ENCODE data around the gene SMC6.

The SMC6 gene

DNA sequence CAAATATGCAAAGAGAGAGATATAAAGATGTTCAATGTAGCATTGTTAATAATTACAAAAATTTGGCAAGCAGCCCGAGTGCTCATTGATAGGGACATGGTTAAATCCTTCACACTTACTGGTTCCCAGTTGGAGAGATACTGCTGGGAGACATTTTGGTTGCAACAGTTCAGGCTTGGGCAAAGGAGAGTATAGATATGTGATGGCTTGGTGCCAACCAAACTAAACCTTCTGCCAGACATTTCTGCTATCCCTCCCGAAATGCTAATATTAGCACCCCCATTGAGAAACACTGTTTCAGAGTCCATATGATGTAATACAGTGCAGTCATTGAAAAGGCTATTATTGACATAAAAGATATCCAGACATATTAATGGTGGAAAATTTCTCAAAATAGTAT is 11.8 kb upstream of the SMC6 start:
- DNase-seq (ENCODE audit: low spot score) = no peak

DNA sequence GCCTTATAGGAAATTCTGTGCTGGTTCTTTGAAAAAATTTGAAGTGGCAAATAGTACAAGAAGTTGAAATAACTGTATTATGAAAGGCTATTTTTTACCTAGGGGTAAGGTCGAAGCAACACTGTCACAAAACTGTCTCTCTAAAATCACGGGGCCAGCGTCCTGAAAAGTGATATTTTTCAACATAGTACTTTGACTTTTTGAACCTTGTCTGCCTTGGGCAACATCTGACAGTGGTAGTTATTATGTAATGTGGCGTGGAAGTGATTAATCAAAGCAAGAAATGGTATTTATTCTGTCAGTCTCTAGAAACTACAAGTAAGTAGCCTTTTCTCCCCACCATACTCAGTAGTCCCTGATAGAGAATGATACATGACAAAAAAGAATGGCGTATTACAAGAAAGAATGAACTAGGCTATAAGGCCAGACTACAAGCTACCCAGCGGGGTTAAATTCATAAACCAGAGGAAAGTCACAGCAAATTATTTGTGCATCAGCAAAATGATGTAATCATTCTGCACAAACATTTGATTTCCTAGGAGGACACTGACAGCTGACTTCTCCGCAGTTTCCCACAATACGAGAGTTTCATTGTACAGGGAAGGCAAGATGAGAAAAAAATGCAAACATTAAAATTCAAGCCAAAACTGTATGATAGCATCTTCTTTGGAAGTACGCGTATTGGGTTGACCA is 10.2 kb upstream of the SMC6 start:
- no peak for DNase-seq (ENCODE audit: low spot score)

DNA sequence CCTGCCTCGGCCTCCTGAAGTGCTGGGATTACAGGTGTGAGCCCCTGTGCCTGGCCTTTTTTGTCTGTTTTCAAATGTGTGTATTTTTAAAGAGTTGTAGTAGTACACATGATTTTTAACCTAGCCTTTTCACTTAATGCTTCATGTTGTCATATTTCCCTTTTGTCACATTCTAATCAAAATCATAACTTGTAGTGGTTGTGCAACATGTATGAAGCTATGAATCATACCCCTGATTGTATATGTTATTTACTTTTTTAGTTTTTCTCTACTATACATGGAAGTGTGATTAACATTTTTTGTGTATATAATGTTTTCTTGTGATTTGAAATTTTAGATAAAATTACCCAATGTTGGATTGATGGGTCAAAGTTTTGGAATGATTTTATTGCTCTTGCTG is 8.8 kb upstream of the SMC6 start:
- no peak for DNase-seq (ENCODE audit: low spot score)

DNA sequence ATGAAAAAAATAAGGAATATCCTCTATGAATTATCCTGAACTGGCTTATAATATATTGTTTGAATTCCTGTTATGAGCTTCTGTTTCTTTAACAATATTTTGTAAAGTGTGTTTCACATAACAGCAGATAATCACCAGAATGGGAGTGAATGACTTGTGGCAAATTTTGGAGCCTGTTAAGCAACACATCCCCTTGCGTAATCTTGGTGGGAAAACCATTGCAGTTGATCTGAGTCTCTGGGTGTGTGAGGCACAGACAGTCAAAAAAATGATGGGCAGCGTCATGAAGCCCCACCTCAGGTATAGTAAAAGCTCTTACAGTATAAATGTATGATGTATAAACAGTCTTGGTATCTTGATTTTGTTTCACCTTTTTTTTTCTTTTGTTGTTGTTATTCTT is 6.2 kb upstream of the SMC6 start:
- no peak for DNase-seq (ENCODE audit: low spot score)

DNA sequence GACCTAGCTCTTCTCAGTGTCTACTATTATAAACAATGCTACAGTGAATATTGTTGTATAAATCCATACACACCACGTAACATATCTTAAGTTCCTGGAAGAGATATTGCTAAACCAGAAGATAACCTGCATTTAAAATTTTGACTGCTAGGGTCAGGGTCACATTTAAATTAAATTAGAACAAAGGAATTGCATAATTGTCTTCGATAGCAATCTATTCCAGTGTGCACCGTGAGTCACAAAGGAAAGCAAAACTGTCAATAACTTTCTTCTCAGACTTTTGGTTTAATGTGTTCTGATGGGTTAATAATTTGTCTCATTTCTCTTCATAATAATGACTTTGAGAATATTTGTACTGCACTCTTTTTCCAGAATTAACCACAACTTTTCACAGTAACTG is 4.5 kb upstream of the SMC6 start:
- no peak for DNase-seq (ENCODE audit: low spot score)

DNA sequence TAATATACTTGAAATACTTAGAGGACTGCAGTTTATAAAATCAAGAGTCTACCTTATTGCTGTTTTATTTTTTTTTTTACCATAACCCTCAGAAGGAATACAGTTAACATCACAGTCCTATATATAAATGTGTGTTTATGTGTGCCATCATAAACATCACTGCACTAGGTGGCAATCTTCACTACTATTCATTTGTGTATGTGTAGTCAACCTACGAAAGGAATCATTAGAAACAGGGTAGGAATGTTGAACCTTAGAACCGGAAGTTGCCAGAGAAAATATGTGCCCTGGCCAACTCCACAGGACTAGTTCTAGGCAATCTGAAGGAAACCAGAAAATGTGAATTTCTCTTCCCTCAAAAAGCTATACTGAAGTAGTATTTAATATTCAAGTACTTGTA is 3.7 kb upstream of the SMC6 start:
- DNase-seq (ENCODE audit: low spot score) = no peak

DNA sequence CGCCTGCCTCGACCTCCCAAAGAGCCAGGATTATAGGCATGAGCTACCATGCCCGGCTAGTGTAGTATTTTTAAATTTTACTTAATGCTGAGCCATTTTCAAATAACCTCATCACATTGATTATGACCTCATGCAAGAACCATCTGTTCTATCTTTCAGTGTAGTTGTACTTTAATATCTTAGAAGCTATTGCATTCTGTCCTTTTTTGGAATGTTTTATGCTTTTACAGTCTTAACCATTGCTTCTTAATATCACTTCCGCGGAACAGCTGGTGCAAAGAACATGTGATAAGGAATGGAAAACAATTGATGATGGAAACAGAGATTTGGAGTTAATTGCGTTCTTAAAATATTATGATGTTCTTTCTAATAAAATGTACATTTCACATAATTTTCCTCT is 3.1 kb upstream of the SMC6 start:
- no peak for DNase-seq (ENCODE audit: low spot score)

DNA sequence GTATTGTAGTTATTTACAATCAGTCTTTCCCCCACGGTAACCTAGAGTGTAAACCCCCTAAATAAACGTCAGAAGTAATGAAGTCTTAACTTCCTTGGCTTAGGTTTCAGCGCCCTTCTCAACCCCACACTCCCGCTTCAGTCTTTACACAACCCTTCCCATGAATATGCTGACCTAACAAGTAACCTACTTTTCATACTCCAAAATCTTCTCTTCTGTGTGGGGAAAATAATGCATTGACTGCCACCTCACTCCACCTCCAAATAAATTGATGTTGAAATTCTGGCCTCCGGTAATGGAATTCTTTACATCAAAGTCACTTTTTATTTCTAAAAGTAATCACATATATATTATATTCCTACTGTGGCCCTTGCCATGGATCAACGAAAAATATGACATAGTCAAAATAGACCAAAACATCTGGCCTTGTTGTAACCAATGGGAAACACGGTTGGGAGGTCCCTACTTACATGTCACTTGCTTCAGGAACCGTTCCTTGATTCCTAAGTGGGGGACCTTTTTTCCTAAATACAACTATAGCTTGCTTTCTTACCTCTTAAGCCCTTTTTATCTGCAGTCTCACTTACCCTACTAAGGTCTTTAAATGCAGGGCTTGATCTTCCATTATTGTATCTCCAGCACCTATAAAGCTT is 1.3 kb upstream of the SMC6 start:
- no peak for DNase-seq (ENCODE audit: low spot score)

DNA sequence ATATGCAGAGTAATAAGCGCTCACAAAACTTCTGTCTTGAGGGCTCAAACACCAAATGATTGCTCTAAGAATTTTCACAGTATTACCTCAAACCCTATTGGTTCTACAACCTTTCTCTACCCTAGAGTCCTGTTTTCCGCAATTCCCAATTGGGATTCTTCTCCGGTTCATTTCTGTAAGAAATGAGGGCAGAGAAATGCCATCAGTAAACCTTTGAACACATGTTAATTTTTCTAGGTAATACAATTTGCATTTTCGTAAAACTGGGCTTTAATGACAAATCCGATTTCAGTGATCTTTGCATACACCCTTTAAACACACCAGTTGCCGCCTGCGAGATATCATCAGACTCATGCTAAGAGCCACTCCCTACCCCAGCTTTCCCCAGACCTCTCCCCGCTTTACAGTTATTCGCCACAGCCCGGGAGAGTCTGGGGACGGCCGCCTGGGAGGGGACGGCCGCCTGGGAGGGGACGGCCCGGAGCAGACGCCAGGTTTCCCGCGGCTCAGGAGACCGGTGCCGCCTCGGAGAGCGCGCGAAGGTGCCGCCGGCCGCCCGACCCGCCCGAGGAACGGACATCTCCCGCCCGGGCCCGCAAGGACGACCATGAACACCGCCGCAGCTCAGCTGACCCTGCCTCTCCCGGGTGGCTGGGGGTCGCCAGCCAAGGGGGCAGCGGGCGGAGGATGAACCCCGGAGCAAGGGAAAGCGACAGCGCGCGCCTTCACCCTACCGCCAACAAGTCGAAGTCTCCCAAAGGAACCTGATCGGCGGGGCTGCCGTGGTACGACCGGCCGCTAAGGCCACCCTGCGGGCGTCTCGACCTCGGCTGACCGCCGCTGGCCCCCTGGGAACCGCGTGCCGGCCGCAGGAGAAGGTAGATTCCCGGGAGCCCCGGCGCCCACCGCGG is 463 bp downstream of the SMC6 start:
- DNase-seq (ENCODE audit: low spot score) = peak; percentile 28

DNA sequence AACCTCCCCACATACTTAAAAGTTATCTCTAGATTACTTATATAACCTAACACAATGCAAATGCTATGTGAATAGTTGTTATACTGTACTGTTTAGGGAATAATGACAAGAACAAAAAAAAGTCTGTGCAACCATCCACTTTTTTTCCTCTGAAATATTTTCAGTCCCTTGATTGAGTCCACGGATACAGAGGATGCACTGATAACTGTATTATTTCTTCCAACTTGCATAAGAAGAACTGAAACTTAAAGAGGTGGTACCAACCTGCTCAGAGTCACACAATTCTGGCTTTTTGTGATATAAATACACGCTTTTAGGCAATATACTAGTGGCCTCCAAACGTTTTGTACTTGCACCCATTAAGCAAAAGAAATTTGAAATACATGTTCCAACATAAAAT is 1.4 kb downstream of the SMC6 start:
- no peak for DNase-seq (ENCODE audit: low spot score)

DNA sequence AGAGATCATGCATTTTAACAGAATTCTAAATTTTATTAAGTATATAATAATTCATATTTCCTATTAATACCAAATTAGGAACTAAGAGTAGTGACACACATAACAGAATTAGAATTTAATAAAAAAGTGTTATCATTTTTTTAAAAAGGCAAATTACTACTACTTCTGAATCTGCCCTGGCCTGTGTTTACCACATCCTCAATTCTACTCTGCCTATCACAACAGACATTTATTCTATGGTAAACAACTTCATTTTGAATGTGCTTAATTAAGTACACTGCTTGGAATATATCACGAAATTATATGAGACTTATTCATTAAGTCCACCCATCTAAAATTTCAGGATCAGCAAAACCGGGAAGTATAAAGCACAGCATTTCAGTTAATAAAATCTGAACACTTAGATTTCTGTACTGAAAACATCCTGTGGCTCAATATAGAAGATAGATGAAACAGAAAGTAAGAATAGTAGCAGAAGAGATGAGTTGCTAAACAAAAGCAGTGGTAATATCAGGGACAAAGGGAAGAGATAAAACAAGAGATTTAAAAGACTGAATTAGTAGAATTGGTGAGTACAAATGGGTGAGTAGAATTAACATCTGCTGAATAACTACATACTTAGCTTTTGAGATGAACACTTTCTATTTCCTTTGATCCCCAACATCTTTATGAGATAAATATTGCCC is 3.7 kb downstream of the SMC6 start:
- DNase-seq (ENCODE audit: low spot score) = no peak

DNA sequence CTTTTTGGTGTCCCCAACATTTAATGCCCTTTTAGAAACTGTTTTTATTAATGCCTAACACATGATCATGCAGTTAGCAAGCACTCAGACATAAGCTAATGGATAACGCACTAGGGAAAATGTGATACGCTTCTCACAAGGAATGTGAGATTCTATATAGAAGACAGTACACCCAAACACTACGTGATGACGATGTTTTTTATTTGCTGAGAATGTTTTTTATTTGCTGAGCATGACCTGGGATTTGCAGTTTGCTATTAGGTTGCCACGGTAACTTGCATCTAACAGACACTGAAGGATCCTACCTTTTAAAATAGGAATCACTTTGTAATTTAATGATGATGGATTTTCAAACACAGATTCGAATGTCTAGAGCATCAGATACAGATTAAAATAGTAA is 4.9 kb downstream of the SMC6 start:
- DNase-seq (ENCODE audit: low spot score) = no peak

DNA sequence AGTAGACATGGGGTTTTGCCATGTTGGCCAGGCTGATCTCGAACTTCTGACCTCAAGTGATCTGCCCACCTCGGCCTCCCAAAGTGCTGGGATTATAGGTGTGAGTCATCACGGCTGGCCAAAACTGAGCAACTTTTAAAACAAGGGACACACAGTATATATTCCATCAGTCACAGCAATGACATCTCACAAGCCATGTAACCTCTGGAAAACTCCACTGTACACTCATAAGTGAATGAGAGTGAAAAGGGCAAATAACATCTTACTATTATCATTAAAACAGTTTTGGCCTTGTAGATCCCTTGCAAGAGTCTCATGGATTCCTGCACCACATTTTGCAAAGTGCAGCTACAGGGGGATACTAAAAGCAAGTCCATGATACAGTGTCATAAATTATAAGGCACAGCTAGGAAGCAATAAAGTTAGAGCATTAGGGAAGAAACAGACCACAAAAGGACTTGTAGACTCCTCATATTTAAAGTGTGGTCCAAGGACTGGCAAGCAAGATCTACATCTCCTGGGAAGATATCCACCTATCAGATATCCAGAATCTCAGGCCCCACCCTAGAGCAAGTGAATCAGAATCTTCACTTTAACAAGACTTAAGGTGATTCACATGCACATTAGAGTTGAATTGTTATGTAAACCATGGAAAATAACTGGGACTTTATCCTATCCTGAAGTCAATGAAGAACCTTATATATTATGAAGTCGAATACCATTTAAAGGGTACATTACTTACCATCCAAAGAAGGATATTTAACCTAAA is 5.7 kb downstream of the SMC6 start:
- no peak for DNase-seq (ENCODE audit: low spot score)

DNA sequence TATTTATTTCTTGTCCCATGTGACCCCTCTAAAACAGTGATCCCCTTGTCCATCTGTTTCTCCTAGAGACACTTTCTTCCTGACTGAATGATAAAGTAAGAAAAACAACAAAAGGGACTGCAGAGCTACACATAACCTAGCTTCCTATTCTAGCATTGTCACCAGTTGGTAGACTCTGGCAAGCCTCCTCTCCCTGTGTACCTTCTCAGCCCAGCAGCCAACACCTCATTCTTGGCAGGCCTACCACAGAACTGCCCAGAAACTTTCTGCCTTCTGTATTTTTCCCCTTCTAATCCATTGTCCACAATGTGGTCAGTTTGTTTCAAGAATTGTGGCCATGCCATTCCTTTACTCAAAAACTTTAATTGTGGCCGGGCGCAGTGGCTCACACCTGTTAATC is 13.4 kb downstream of the SMC6 start:
- DNase-seq (ENCODE audit: low spot score) = no peak

DNA sequence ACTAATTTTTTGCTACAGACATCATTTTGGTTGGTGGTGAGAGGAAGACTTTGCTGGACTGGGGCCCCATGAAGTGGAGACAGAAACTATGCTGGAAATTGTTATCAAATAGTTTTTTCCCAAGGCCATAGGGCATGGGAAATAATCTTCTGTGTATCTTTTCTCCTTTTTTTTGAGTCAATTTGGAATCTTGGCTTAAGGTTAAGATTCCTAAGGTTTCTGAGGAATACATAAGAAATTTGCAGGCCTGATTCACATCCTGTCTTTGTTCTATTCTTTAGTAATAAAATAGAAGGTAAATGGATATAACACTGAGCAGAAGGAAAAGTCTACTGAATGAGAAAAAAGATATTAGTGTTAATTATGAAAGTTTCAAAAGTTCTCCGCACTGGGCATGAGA is 16.6 kb downstream of the SMC6 start:
- DNase-seq (ENCODE audit: low spot score) = no peak

DNA sequence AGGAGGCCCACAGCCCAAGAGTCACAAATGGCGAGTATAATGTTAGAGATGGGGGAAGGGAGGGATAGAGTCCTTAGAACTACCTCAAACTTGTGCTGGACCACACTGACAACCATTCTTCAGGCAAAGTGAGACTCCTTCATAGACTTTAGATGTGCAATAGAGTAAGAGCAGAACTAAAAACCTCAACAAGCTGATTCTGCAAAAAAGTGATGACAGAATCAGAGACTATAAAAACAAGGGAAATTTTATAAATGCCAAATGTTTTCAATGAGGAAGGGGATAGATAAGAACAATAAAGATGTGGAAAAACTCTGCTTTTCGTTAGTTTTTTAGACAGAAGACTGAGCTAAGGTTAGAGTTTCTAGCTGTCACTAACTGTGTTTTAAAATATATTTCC is 17.7 kb downstream of the SMC6 start:
- no peak for DNase-seq (ENCODE audit: low spot score)

DNA sequence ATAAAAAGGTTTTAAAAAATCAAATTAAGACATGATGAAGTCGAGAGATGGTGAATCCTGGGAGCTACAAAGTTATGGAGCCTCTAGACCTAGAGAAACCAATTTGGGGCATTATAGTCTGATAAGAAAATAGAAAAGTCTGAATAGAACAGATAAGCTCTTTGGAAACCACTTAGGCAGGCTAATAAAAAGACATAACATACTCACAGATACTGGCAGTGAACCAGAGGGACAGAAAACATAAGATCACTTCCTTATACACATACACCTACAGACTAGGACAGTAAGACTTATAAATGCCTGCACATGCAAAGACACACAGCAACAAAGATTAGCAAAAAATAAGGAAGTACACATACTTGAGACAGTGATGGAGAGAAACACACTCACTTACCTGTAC is 20.0 kb downstream of the SMC6 start:
- no peak for DNase-seq (ENCODE audit: low spot score)

DNA sequence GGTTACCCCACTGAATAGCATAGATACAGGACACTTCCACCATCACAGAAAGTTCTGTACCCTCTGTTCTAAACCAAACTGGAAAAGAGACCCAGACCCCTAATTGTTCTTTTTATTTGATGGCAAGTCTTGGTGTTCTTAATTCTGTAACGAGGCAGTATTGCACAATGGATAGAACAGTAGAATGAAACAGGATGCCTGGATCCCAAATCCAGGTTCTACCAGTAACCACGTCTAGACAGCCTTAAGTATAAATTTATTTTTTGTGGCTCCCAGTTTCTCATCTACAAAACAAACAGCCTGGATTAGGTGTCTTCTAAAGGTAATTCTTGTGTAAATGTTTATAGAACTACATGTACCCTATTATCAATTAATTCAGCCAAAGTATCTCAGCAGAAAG is 23.7 kb downstream of the SMC6 start:
- DNase-seq (ENCODE audit: low spot score) = no peak

DNA sequence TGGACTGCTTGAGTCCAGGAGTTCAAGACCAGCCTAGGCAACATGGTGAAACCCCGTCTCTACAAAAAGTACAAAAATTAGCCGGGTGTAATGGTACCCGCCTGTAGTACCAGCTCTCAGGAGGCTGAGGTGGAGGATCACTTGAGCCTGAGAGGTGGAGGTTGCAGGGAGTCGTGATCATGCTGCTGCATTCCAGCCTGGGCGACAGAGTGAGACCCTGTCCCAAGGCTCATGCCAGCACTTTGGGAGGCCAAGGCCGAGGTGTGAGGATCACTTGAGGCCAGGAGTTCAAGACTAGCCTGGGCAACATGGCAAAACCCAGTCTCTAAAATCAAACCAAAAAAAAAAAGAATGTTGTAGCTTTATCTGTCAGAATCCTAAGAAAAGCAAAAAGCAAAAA is 25.4 kb downstream of the SMC6 start:
- no peak for DNase-seq (ENCODE audit: low spot score)

DNA sequence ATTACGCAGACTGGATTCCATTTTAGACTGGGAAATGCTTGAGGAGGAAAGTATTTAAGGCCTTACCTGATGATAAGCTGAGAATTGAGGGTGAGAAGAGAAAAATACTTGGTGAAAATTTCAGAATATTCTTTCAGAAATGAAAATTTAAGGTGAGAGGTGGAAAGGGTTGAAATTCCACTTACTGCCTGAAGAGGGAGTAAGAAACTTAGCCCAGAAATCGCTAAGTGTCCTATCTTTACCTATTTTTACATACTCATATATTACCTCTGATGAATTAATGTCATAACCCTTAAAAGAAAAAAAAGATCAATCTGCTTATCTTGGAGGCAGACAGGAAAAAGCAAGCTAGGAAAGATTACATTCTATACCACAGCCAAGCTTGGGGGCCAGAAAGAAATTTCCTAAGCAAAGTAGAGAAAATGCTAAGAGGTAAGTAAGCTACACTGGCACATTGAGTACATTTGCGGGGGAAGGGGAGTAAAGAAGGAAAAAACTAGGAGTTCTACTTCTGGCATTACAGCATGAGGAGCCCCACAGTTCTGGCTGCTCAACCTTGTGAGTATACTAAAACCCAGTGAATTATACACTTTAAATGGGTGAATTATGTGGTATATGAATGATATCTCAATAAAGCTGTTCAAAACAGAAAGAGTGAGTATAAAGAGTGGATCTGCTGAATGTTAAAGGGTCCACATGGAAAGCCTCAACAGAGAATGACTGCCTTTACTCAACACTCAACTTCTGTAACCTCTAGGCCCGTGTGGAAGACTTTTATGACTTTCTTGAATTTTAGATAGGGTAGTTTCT is 33.8 kb downstream of the SMC6 start:
- peak; percentile 11 for DNase-seq (ENCODE audit: low spot score)

DNA sequence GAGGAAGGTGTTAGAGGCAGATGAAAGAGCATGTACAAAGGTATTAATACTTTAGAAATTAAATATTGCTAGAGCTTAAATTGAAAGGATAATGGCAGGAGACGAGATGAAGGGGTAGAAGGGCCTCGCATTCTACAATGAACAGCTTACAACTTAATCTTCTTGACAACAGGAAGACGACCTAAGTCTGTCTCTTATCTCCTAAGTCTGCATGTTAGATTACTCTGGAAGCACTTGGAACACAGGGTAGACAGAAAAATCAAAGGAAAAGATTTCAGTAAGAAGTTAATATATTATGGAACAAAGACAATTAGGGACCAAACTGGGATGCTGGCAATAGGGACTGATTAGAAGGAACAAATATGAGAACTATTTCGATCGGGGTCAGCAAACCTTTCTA is 34.9 kb downstream of the SMC6 start:
- DNase-seq (ENCODE audit: low spot score) = no peak
